Gastroesophageal sphincter (tissue), 4 donors: Measurements from ENCODE around the gene CTNNA3. TPM values are rescaled to one million over a fixed set of nuclear protein-coding genes. Genes with fewer than 3 reads are reported as not detected.

Experiments
- ATAC-seq: fragments of 150-250 bp; one replicate; pipeline ENCODE4 v1.9.1; 2016; ENCODE audit warnings: mild to moderate bottlenecking, moderate library complexity
- H3K27ac ChIP-seq, 4 donors: fragments of 200-600 bp; sonication (generic) in 3 of 4; 1 replicate in 3 of 4; 2 replicates in 1 of 4; pipeline ENCODE4 v1.5.1; 2016 to 2019
- H3K27me3 ChIP-seq: fragments of 200-600 bp; sonication (generic); one replicate; pipeline ENCODE4 v1.5.1; 2019
- H3K36me3 ChIP-seq, 2 donors: fragments of 200-600 bp; sonication (generic); one replicate each; pipeline ENCODE4 v1.5.1; 2019; ENCODE audit warnings: control low read depth in 1 of 2
- H3K4me1 ChIP-seq, 3 donors: fragments of 200-600 bp; sonication (generic); 1 replicate in 2 of 3; 2 replicates in 1 of 3; pipeline ENCODE4 v1.5.1; 2016 to 2019; ENCODE audit warnings: control low read depth in 2 of 3
- H3K4me3 ChIP-seq, 2 donors: fragments of 200-600 bp; sonication (generic); one replicate each; pipeline ENCODE4 v1.5.1; 2019; ENCODE audit warnings: mild to moderate bottlenecking in 1 of 2, moderate library complexity in 1 of 2
- H3K9me3 ChIP-seq, 3 donors: fragments of 200-600 bp; sonication (generic); one replicate each; pipeline ENCODE4 v1.5.1; 2017 to 2019; ENCODE audit warnings: control low read depth in 2 of 3
- CTCF ChIP-seq, 4 experiments: fragments of 200-600 bp in 2 of 4; fragments of 450-650 bp in 2 of 4; sonication (generic) in 1 of 4; IDR thresholded peaks; one replicate each; pipeline ENCODE4 v1.5.1; 2017 to 2019; ENCODE audit warnings: antibody characterized with exemption in 4 of 4, mild to moderate bottlenecking in 2 of 4, moderate library complexity in 2 of 4
- EP300 ChIP-seq: sonication (generic); formaldehyde crosslinking; IDR thresholded peaks from one replicate; pipeline ENCODE4 v1.6.1; 2017; ENCODE audit warnings: antibody characterized with exemption, mild to moderate bottlenecking
- POLR2A ChIP-seq, 2 donors: fragments of 450-650 bp; IDR thresholded peaks; one replicate each; pipeline ENCODE4 v1.6.1; 2017; ENCODE audit warnings: antibody characterized with exemption in 2 of 2, mild to moderate bottlenecking in 2 of 2, moderate library complexity in 1 of 2
- POLR2AphosphoS5 ChIP-seq: sonication (generic); formaldehyde crosslinking; IDR thresholded peaks from one replicate; pipeline ENCODE4 v1.6.1; 2017; ENCODE audit warnings: antibody characterized with exemption
- WGBS, 2 donors: methylation state at CpG; one replicate each; pipeline ENCODE4 v1.1.5; 2018; ENCODE audit warnings: low coverage in 1 of 2; 5-methylcytosine and 5-hydroxymethylcytosine counted together
- total RNA-seq, 4 donors: library from RNA; depleted of rRNA; stranded (reverse); fragments of >200 nt; gene quantifications; one replicate each; pipeline ENCODE4 v1.1.0, GENCODE V29; 2016

CTNNA3 gene
- total RNA-seq, 4 donors from 2014 or later: 5.1 to 22.0 (median 13.8) TPM

GRCh38 chr10:67072654-67073053, 623.3 kb downstream of the CTNNA3 start:
- TF ChIP-seq EP300 (no peak), CTCF (IDR thresholded peaks at IDR 0.05) (no peak), POLR2A (IDR thresholded peaks at IDR 0.05) (no peak), POLR2AphosphoS5 (no peak)
- Histone ChIP-seq H3K4me1 (no peaks in the 10 kb centered on the region), H3K27ac (no peak overlapping the region), H3K9me3 (no peaks in the 10 kb centered on the region), H3K36me3 (no peaks in the 10 kb centered on the region), H3K4me3 (no peak overlapping the region), H3K27me3 (no peaks in the 10 kb centered on the region)
- ATAC-seq: no peak
- WGBS, 2 donors: 89 to 94% methylated on average over 1 of the region's 1 CpG

GRCh38 chr10:67050415-67050814, 645.6 kb downstream of the CTNNA3 start:
- Histone ChIP-seq H3K27me3 (no peaks in the 10 kb centered on the region), H3K9me3 (no peaks in the 10 kb centered on the region), H3K27ac (no peak overlapping the region), H3K36me3 (no peaks in the 10 kb centered on the region), H3K4me3 (no peak overlapping the region), H3K4me1 (no peaks in the 10 kb centered on the region)
- TF ChIP-seq POLR2A (IDR thresholded peaks at IDR 0.05) (no peak), EP300 (no peak), POLR2AphosphoS5 (no peak), CTCF (IDR thresholded peaks at IDR 0.05) (no peak)
- no peak for ATAC-seq
- WGBS, 2 donors: 35 to 66% methylated on average over 5 of the region's 5 CpGs

GRCh38 chr10:67049988-67050387, 646.0 kb downstream of the CTNNA3 start:
- ATAC-seq: no peak
- Histone ChIP-seq H3K4me1 (no peaks in the 10 kb centered on the region), H3K9me3 (no peaks in the 10 kb centered on the region), H3K27me3 (no peaks in the 10 kb centered on the region), H3K36me3 (no peaks in the 10 kb centered on the region), H3K4me3 (no peak overlapping the region), H3K27ac (no peak overlapping the region)
- TF ChIP-seq POLR2A (IDR thresholded peaks at IDR 0.05) (no peak), EP300 (no peak), CTCF (IDR thresholded peaks at IDR 0.05) (no peak), POLR2AphosphoS5 (no peak)
- 92 to 97% methylated on average over 3 of the region's 3 CpGs for WGBS, 2 donors

- WGBS, 2 donors: 84 to 97% methylated on average over 3 of the region's 3 CpGs
- no peak overlapping the region for H3K27ac ChIP-seq
- TF ChIP-seq EP300 (no peak), CTCF (IDR thresholded peaks at IDR 0.05) (no peak), POLR2A (IDR thresholded peaks at IDR 0.05) (no peak), POLR2AphosphoS5 (no peak)
- no peaks in the 10 kb centered on the region for H3K9me3 ChIP-seq
- no peaks in the 10 kb centered on the region for H3K4me1 ChIP-seq
- H3K36me3 ChIP-seq: no peaks in the 10 kb centered on the region
- ATAC-seq: no peak
- H3K27me3 ChIP-seq: no peaks in the 10 kb centered on the region
- H3K4me3 ChIP-seq: no peak overlapping the region
Observed at GRCh38 chr10:67046507-67046906, 649.5 kb downstream of the CTNNA3 start.

- no peak overlapping the region for H3K4me3 ChIP-seq
- no peak for TF ChIP-seq POLR2AphosphoS5
- TF ChIP-seq CTCF (IDR thresholded peaks at IDR 0.05): no peak
- TF ChIP-seq EP300: no peak
- TF ChIP-seq POLR2A (IDR thresholded peaks at IDR 0.05): no peak
- ATAC-seq: no peak
- no peak overlapping the region for H3K27ac ChIP-seq
- no peaks in the 10 kb centered on the region for H3K4me1 ChIP-seq
- H3K9me3 ChIP-seq: no peaks in the 10 kb centered on the region
- no peaks in the 10 kb centered on the region for H3K27me3 ChIP-seq
- 73 to 91% methylated on average over 5 to 9 of the region's 22 CpGs for WGBS, 2 donors
- no peaks in the 10 kb centered on the region for H3K36me3 ChIP-seq
Observed at GRCh38 chr10:67045404-67045803, 650.6 kb downstream of the CTNNA3 start.
